Natural killer cell (primary cell): ENCODE results near the gene WNT7A. TPM values are rescaled to one million over a fixed set of nuclear protein-coding genes. Genes with fewer than 3 reads are reported as not detected.

Experiments used
- ATAC-seq, 3 donors: fragments of 150-1000 bp in 2 of 3; fragments of 200-7000 bp in 1 of 3; cut with Tn5 transposase; 1 replicate in 1 of 3; 2 replicates in 2 of 3; pipeline ENCODE4 v1.10.0; 2021; ENCODE audit warnings: mild to moderate bottlenecking in 2 of 3, moderate library complexity in 2 of 3
- DNase-seq, 2 donors: peaks; one replicate each; pipeline versions ENCODE4 v3.0.0 to v3.0.0-alpha.2; 2013 to 2021; ENCODE audit warnings: mixed read lengths in 1 of 2
- H3K27ac ChIP-seq: one replicate; pipeline ENCODE4 v1.5.1; 2013; ENCODE audit warnings: mild to moderate bottlenecking, low read length
- H3K27me3 ChIP-seq: one replicate; pipeline ENCODE4 v1.6.1; 2013; ENCODE audit warnings: low read length; ENCODE audit not compliant: control insufficient read depth, insufficient read depth
- H3K36me3 ChIP-seq: one replicate; pipeline ENCODE4 v1.6.1; 2013; ENCODE audit warnings: low read length; ENCODE audit not compliant: control insufficient read depth, insufficient read depth
- H3K4me1 ChIP-seq: one replicate; pipeline ENCODE4 v1.6.1; 2013; ENCODE audit warnings: low read length; ENCODE audit not compliant: control insufficient read depth, insufficient read depth
- H3K4me3 ChIP-seq: one replicate; pipeline ENCODE4 v1.5.1; 2013; ENCODE audit warnings: low read length
- H3K9me3 ChIP-seq: one replicate; pipeline ENCODE4 v1.6.1; 2013; ENCODE audit warnings: low read length; ENCODE audit not compliant: control insufficient read depth, insufficient read depth
- H3K27ac Mint-ChIP-seq, 2 donors: one replicate each; pipeline ENCODE4 v1.8.0; 2022; ENCODE audit warnings: mild to moderate bottlenecking in 2 of 2, mixed read lengths in 2 of 2, moderate library complexity in 1 of 2
- H3K27me3 Mint-ChIP-seq, 2 donors: one replicate each; pipeline ENCODE4 v1.8.0; 2022; ENCODE audit warnings: low read depth in 2 of 2, mixed read lengths in 2 of 2
- H3K36me3 Mint-ChIP-seq: one replicate; pipeline ENCODE4 v1.8.0; 2022; ENCODE audit warnings: mixed read lengths
- H3K4me1 Mint-ChIP-seq, 2 donors: one replicate each; pipeline ENCODE4 v1.8.0; 2022; ENCODE audit warnings: mixed read lengths in 2 of 2
- H3K4me3 Mint-ChIP-seq: one replicate; pipeline ENCODE4 v1.8.0; 2022; ENCODE audit warnings: mild to moderate bottlenecking, moderate library complexity, mixed read lengths
- H3K9me3 Mint-ChIP-seq, 2 donors: one replicate each; pipeline ENCODE4 v1.8.0; 2022; ENCODE audit warnings: mixed read lengths in 2 of 2
- WGBS: methylation state at CpG from one replicate; pipeline ENCODE4 v1.1.7; 2013; ENCODE audit warnings: missing lambda C conversion rate; ENCODE audit not compliant: insufficient coverage; 5-methylcytosine and 5-hydroxymethylcytosine counted together
- intact Hi-C: fragments of 100-400 bp; cut with micrococcal nuclease; formaldehyde crosslinking; loops from one replicate; pipeline ENCODE4 v1.14.2; 2022
- total RNA-seq, 4 donors: library from RNA; stranded (reverse); fragments of 120-200 nt in 1 of 4; gene quantifications; one replicate each; pipeline versions ENCODE4 v1.2.3 to v1.2.4, GENCODE V29; 2013 to 2022
- TF ChIP-seq, protein P1 (sequence below): fragments of 200-600 bp; IDR thresholded peaks from one replicate; pipeline ENCODE4 v1.8.0; 2022; ENCODE audit warnings: antibody characterized with exemption

Gene WNT7A
- total RNA-seq, 3 donors from 2014 or later (not counting 1 experiment from before 2014, with no cell fraction given): 0.18 to 0.45 TPM; not detected in 1

DNA sequence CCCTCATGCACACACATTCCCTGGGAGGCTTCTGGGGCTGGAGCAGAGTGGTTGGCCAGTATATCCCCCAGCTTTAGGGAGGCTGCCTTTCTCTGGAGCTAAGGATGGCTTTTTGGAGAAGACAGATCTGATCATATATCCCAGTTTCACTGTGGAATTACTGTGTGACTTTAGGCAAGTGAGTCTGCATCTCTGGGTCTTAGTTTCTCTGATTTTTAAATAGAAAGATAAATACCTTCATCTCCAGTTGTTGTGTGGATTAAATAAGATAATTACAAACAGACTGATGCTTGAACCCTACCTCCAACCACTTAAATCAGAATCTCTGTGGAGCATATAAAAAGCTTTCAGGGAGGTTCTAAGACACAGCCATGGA lies 11.1 kb upstream of the WNT7A start:
- peak overlapping the region; percentile 37 for H3K4me3 Mint-ChIP-seq
- Histone ChIP-seq H3K36me3 (no peaks in the 10 kb centered on the region), H3K4me3 (no peak overlapping the region), H3K27me3 (no peaks in the 10 kb centered on the region), H3K27ac (peak overlapping the region; percentile 6), H3K9me3 (peaks cover 5% of the 10 kb centered on the region), H3K4me1 (peaks cover 30% of the 10 kb centered on the region)
- H3K27me3 Mint-ChIP-seq: peaks cover 0 to 2% of the 10 kb centered on the region in 2 donors
- intact Hi-C loops: loop anchor here (10.0 kb wide), 1 partner anchor 1034 kb away; no protein-coding TSS in a partner anchor
- peak overlapping the region; percentile 43 to 76 for H3K27ac Mint-ChIP-seq
- DNase-seq (no peak), ATAC-seq (no peak)
- peaks cover 13 to 20% of the 10 kb centered on the region in 2 donors for H3K4me1 Mint-ChIP-seq
- no peaks in the 10 kb centered on the region for H3K36me3 Mint-ChIP-seq
- TF ChIP-seq, protein P1, sequence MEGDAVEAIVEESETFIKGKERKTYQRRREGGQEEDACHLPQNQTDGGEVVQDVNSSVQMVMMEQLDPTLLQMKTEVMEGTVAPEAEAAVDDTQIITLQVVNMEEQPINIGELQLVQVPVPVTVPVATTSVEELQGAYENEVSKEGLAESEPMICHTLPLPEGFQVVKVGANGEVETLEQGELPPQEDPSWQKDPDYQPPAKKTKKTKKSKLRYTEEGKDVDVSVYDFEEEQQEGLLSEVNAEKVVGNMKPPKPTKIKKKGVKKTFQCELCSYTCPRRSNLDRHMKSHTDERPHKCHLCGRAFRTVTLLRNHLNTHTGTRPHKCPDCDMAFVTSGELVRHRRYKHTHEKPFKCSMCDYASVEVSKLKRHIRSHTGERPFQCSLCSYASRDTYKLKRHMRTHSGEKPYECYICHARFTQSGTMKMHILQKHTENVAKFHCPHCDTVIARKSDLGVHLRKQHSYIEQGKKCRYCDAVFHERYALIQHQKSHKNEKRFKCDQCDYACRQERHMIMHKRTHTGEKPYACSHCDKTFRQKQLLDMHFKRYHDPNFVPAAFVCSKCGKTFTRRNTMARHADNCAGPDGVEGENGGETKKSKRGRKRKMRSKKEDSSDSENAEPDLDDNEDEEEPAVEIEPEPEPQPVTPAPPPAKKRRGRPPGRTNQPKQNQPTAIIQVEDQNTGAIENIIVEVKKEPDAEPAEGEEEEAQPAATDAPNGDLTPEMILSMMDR: no peak
- H3K9me3 Mint-ChIP-seq: no peaks in the 10 kb centered on the region

DNA sequence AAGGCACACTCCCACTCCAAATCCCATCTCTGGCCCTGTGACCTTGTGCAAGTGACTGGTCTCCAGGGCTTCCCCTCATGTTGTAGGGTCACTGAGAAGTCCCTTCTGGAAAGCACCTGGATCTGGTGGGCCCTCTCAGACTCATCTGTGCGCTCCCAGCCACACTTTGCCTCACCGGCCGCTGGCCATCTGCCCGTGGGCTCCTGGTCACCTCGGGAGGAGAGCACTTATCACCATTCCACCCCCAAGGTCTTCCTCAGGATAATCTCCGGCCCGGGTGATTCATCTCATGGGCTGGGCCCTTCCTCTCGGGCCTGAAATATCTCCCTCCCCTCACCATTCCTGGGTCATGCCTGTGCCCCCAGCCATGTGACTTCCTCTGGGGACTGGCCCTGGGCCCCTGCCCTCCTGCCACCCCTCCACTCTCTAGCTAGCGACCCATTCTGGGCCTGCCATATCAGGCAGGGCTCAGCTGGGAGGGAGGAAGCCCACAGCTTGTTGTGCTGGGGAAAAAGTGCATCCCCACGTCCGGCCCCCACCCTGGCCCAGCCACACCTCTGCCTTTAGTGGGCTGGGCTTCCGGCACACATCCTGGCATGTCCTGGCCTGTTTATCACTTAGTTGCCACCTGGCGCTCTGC lies 10.6 kb upstream of the WNT7A start:
- H3K4me1 Mint-ChIP-seq: peaks cover 8 to 15% of the 10 kb centered on the region in 2 donors
- ATAC-seq (no peak), DNase-seq (peak in 1 of 2 donors; percentile 69)
- H3K4me3 ChIP-seq: no peak overlapping the region
- TF ChIP-seq, protein P1: no peak
- H3K9me3 ChIP-seq: peaks cover 5% of the 10 kb centered on the region
- H3K27me3 Mint-ChIP-seq: peaks cover 0 to 5% of the 10 kb centered on the region in 2 donors
- H3K27ac ChIP-seq: peak overlapping the region; percentile 6
- peaks cover 26% of the 10 kb centered on the region for H3K4me1 ChIP-seq
- H3K9me3 Mint-ChIP-seq: no peaks in the 10 kb centered on the region
- intact Hi-C loops: loop anchor here (10.0 kb wide), 1 partner anchor 1034 kb away; no protein-coding TSS in a partner anchor
- no peaks in the 10 kb centered on the region for H3K36me3 Mint-ChIP-seq
- peak overlapping the region; percentile 43 to 76 for H3K27ac Mint-ChIP-seq
- H3K36me3 ChIP-seq: no peaks in the 10 kb centered on the region
- H3K4me3 Mint-ChIP-seq: no peak overlapping the region
- no peaks in the 10 kb centered on the region for H3K27me3 ChIP-seq
- 36% methylated on average over 13 of the region's 13 CpGs for WGBS

DNA sequence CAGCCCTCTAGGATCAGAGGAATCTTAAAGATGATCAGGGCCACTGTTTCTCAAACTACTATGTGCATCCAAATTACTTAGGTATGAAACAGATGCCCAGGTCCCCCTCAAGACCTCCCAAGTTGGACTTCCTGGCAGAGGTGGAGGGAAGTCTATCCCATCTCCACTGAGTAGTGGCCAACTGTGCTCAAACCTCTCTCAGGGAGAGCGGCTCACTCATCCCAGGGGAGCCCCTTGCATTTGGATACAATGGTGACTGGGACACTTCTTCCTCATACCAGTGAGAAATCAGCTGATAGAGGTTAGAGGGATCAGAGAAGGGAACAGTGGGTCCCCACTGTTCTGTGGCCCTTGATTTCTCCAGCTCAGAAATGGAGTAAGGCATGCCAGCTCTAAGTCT lies 8.7 kb upstream of the WNT7A start:
- DNase-seq: no peak
- no peak for ATAC-seq
- H3K4me3 ChIP-seq: no peak overlapping the region
- H3K27ac ChIP-seq: no peak overlapping the region
- H3K36me3 Mint-ChIP-seq: no peaks in the 10 kb centered on the region
- peaks cover 5% of the 10 kb centered on the region for H3K9me3 ChIP-seq
- H3K36me3 ChIP-seq: no peaks in the 10 kb centered on the region
- WGBS: no CpG with 5 or more reads among the region's 1 CpG
- intact Hi-C loops: no loop called here
- TF ChIP-seq, protein P1: no peak
- peaks cover 19% of the 10 kb centered on the region for H3K4me1 ChIP-seq
- H3K9me3 Mint-ChIP-seq: no peaks in the 10 kb centered on the region
- no peak overlapping the region for H3K4me3 Mint-ChIP-seq
- H3K27ac Mint-ChIP-seq: no peak overlapping the region
- peaks cover 7% of the 10 kb centered on the region in 2 donors for H3K4me1 Mint-ChIP-seq
- H3K27me3 Mint-ChIP-seq: peaks cover 6 to 20% of the 10 kb centered on the region in 2 donors
- no peaks in the 10 kb centered on the region for H3K27me3 ChIP-seq
